Fibroblast of lung (primary cell): ENCODE measurements around the gene CRLF2.

ENCODE experiments used
- EZH2 ChIP-seq: IDR thresholded peaks from 2 replicates; pipeline ENCODE4 v1.5.1; 2012; ENCODE audit warnings: low read length, control low read depth, mild to moderate bottlenecking; ENCODE audit errors: missing control alignments
- TF ChIP-seq, protein P1 (sequence below), 2 donors: IDR thresholded peaks in 1 of 2; conservative IDR thresholded peaks in 1 of 2; 1 replicate in 1 of 2; 2 replicates in 1 of 2; pipeline ENCODE4 v1.5.1; 2011 to 2012; ENCODE audit warnings: low read length in 2 of 2, control low read depth in 1 of 2, inconsistent platforms in 1 of 2, low read depth in 1 of 2, mild to moderate bottlenecking in 1 of 2

GRCh38 chrX:1150569-1151347, 61.7 kb downstream of the CRLF2 start:
- TF ChIP-seq, protein P1, sequence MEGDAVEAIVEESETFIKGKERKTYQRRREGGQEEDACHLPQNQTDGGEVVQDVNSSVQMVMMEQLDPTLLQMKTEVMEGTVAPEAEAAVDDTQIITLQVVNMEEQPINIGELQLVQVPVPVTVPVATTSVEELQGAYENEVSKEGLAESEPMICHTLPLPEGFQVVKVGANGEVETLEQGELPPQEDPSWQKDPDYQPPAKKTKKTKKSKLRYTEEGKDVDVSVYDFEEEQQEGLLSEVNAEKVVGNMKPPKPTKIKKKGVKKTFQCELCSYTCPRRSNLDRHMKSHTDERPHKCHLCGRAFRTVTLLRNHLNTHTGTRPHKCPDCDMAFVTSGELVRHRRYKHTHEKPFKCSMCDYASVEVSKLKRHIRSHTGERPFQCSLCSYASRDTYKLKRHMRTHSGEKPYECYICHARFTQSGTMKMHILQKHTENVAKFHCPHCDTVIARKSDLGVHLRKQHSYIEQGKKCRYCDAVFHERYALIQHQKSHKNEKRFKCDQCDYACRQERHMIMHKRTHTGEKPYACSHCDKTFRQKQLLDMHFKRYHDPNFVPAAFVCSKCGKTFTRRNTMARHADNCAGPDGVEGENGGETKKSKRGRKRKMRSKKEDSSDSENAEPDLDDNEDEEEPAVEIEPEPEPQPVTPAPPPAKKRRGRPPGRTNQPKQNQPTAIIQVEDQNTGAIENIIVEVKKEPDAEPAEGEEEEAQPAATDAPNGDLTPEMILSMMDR (conservative IDR thresholded peaks at IDR 0.05 in 1 of 2, IDR thresholded peaks at IDR 0.05 in 1 of 2; ENCODE audit: low read depth in 1 of 2, low read length in 2 of 2), result no peak
- TF ChIP-seq EZH2, result no peak
